ENCODE measurements around the gene ZNF106. TPM values are rescaled to one million over a fixed set of nuclear protein-coding genes. Genes with fewer than 3 reads are reported as not detected.

ZNF106 gene
- total RNA-seq, 1 donor from 2014 or later: 30.2 TPM

DNA sequence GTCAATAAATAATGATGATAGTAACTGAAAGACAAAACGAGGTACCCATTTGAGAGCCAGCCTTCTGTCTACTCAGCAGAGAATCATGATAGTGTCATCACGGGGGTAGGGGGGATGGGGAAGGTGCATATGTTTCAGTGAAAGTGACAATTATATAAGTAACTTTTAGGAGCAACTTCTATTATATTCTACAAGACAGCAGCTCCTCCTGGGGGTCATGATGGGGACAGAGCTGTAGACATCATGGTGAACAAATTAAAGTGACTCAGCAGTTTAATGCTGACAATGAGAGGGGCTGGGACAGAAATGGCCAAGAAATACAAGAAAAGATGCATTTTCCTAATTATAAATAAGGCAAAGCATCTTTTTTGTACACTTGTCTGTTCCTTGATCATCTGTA, 119.8 kb downstream of the ZNF106 start:
- peak in 1 of 2 donors; percentile 47 for DNase-seq (ENCODE audit: low read depth in 2 of 2)

DNA sequence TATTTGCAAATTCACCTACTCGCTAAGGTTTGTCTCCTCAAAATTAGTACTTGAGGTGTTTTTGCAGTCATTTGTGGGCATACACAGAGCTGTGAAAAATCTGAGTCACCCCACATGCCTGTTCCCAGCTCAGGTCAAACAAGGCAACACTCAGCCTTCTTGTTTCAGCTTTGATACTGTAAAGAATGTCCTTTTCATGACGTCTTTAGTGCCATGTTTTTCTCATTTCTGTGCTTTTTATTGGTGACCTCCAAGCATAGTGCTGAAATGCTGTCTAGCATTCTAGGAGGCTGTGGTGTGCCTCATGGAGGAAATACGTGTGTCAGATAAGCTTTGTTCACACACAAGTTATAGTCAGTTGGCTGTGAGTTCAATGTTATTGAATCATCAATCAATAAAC, 122.8 kb downstream of the ZNF106 start:
- no peak for DNase-seq (ENCODE audit: low read depth in 2 of 2)

DNA sequence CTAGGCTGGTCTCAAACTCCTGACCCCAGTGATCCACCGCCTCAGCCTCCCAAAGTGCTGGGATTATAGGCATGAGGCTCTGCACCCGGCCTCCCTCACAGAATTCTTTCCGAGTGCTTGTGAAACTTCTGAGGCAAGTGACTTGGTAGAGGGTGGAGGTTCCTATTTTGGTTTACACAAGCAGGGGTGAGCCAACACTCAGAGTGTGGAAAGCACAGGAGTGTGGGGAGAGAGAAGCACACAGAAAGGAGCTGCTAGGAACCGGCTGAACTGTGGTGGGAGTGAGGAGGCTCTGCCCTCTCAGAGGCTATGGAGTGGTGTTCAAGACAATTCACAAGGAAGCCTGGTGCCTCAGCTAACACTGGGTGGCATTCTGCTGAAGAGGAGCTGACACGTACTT, 123.9 kb downstream of the ZNF106 start:
- DNase-seq (ENCODE audit: low read depth in 2 of 2): no peak

DNA sequence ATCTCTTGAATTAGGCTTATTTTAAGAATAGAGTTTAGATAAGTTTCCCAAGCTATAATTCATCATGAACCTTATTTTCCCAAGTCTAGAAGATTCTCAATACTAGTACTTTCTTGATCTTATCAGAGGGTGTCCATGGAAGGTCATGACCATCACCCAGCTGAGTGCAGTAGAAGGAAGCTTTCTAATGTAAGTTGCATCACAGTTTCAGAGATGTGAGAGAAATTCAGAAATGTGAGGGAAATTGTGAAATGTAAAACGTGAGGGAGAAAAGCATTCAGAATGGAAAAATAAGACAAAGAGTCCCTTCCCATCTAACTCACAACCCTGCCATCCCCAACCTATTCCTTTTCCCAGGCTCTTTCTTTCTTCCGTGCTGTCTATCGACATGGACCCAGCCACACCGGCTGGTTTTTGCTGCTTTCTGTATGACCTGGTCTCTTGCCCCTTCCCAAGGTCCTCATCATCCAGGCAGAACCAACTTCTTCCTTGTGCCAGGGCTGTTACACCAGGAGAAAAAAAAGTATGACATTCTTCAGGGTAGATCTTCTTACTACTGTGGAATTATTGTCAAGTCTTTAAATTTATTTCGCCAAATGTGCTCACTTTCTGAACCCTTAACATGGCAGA, 124.9 kb downstream of the ZNF106 start:
- no peak for DNase-seq (ENCODE audit: low read depth in 2 of 2)

DNA sequence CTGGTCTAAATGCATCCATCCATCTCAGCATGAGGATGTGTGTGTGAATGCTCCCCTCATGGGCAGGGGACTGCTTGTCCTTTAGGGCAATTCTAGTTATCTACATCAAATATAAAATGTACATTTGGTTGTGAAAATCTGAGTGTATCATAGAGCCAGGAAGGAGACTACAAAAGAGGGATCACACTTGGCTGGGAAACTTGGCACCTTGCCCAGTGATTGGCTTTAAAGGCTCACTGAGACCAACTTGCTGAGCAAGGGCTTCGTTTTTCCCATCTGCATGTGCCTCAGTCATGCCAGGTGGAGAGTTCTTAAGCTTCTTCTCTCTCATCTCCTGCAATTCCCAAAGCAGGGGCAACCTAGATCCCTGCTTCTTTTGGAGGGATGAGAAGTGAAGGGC, 126.4 kb downstream of the ZNF106 start:
- peak; percentile 55 to 72 for DNase-seq (ENCODE audit: low read depth in 2 of 2)

DNA sequence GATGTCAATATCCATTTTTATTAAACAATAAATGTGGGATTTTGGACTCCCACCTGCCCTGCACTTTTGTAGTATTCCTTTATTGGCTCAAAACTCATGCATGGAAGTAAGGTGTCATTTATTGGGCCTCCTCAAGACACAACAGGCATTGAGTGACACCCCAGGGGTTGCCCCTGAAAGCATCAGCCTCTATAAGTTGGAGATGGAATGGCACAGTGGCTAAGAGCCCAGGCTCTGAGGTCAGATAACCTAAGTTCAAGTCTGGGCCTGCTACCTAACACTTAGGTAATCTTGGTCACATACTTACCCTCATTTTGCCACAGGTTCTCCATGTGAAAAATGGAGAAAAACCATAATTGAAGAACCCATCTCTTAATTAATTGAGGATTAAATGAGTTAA, 127.0 kb downstream of the ZNF106 start:
- DNase-seq (ENCODE audit: low read depth in 2 of 2): no peak

DNA sequence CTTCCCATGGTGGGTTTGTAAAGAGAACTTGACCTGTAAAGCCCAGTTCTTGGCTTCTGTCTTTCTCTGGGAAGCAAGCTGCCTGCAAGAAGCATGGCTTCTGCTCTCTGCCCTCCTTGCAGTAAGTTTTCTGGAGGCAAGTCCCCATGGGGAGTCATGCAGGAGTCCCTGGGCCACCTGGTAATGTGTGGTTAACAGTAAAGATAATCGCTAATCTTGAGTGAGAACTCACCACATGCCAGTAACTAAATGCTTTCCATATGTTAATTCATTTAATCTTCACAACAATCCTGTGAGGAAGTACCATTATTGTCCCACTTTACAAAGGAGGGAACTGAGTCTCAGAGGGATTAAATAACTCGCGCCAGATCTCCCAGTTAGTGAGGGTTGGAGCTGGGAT, 127.5 kb downstream of the ZNF106 start:
- DNase-seq (ENCODE audit: low read depth in 2 of 2): no peak

Other genes starting within 250 kb of the ZNF106 start
- gene GANC, start 217.9 kb downstream of the ZNF106 start, total RNA-seq: 6.3 and 7.3 TPM in 2 replicates
- 39.0 and 54.2 TPM in 2 replicates for gene TMEM87A, start 217.7 kb downstream of the ZNF106 start, total RNA-seq
- gene CAPN3, start 131.6 kb downstream of the ZNF106 start, total RNA-seq: 0.22 and 0.60 TPM in 2 replicates
- gene SNAP23, start 4.5 kb upstream of the ZNF106 start, total RNA-seq: 148 and 150 TPM in 2 replicates
- 12.4 and 15.3 TPM in 2 replicates for gene LRRC57, start 57.7 kb upstream of the ZNF106 start, total RNA-seq
- 17.5 and 17.9 TPM in 2 replicates for gene HAUS2, start 57.7 kb upstream of the ZNF106 start, total RNA-seq
- 3.5 and 9.3 TPM in 2 replicates for gene STARD9, start 84.5 kb upstream of the ZNF106 start, total RNA-seq
- 7.8 and 8.9 TPM in 2 replicates for gene CDAN1, start 246.0 kb upstream of the ZNF106 start, total RNA-seq

All from lung microvascular endothelial cell (primary cell).